K562 (cell line): ENCODE measurements around the gene PRR11. TPM values are rescaled to one million over a fixed set of nuclear protein-coding genes. Genes with fewer than 3 reads are reported as not detected.

Experiments
- ADNP ChIP-seq: fragments of 200-800 bp; sonication (Bioruptor generic); IDR thresholded peaks from 2 replicates; pipeline ENCODE4 v1.6.1; 2016; ENCODE audit warnings: missing genetic modification characterization, missing compliant biosample characterization
- CUX1 ChIP-seq: fragments of 200-800 bp; sonication (Bioruptor generic); IDR thresholded peaks from 2 replicates; pipeline ENCODE4 v1.6.1; 2016; ENCODE audit warnings: missing genetic modification characterization, missing compliant biosample characterization
- E2F3 ChIP-seq: fragments of 250-450 bp; sonication (Bioruptor Pico); IDR thresholded peaks from 2 replicates; pipeline ENCODE4 v1.4.0; 2020; ENCODE audit warnings: mild to moderate bottlenecking
- L3MBTL2 ChIP-seq: fragments of 450-650 bp; IDR thresholded peaks from 2 replicates; pipeline ENCODE4 v1.6.1; 2016; ENCODE audit warnings: mild to moderate bottlenecking, moderate library complexity
- NFATC3 ChIP-seq: fragments of 450-650 bp; IDR thresholded peaks from 2 replicates; pipeline ENCODE4 v1.6.1; 2017; ENCODE audit warnings: mild to moderate bottlenecking
- PML ChIP-seq: IDR thresholded peaks from 2 replicates; pipeline ENCODE4 v1.6.1; 2012; ENCODE audit warnings: low read length, inconsistent platforms
- PTTG1 ChIP-seq: fragments of 450-650 bp; IDR thresholded peaks from 2 replicates; pipeline ENCODE4 v1.6.1; 2016; ENCODE audit warnings: low read depth, mild to moderate bottlenecking, missing genetic modification characterization, missing compliant biosample characterization
- SIRT6 ChIP-seq: IDR thresholded peaks from one replicate; pipeline ENCODE4 v1.6.1; 2012; ENCODE audit warnings: low read depth, mild to moderate bottlenecking, control low read depth, inconsistent platforms, low read length, moderate library complexity
- SMAD3 ChIP-seq: fragments of 450-650 bp; formaldehyde crosslinking; conservative IDR thresholded peaks from 2 replicates; pipeline ENCODE4 v1.4.0; 2020; ENCODE audit warnings: mild to moderate bottlenecking
- THAP7 ChIP-seq: fragments of 250-450 bp; sonication (Bioruptor Pico); IDR thresholded peaks from 2 replicates; pipeline ENCODE4 v1.5.0; 2021
- ZNF561 ChIP-seq: fragments of 450-650 bp; formaldehyde crosslinking; conservative IDR thresholded peaks from 2 replicates; pipeline ENCODE4 v1.4.0; 2020; ENCODE audit warnings: mild to moderate bottlenecking, moderate library complexity
- polyA plus RNA-seq, 8 experiments: library from polyadenylated mRNA; depleted of rRNA in 4 of 8; stranded (reverse) in 5 of 8; unstranded in 3 of 8; fragments of >200 nt; fragmentation: Nextera tagmentation in 2 of 8; fragmentation: Illumina TruSeq in 1 of 8; extraction: Ambion mirVana in 2 of 8; extraction: Trizol in 1 of 8; gene quantifications; 2 replicates each; pipeline versions ENCODE4 v1.2.1 to v1.2.3, GENCODE V29; 2011 to 2014; ENCODE audit warnings: inconsistent platforms in 1 of 8, missing spikeins in 1 of 8
- total RNA-seq, 7 experiments: library from RNA; depleted of rRNA in 6 of 7; stranded (reverse); fragments of >200 nt in 6 of 7; fragmentation: Illumina TruSeq in 2 of 7; extraction: Trizol in 2 of 7; gene quantifications; 2 replicates each; pipeline versions ENCODE4 v1.2.1 to v1.2.3, GENCODE V29; 2011 to 2021; ENCODE audit warnings: low replicate concordance in 1 of 7
- TF ChIP-seq, protein P1 (sequence below): fragments of 200-800 bp; sonication (Bioruptor generic); IDR thresholded peaks from 2 replicates; pipeline ENCODE4 v1.6.1; 2017; ENCODE audit warnings: missing genetic modification characterization, missing compliant biosample characterization
- TF ChIP-seq, protein P2 (sequence below), 2 experiments: fragments of 250-450 bp in 1 of 2; fragments of 450-650 bp in 1 of 2; sonication (Bioruptor Pico) in 1 of 2; IDR thresholded peaks; 2 replicates each; pipeline versions ENCODE4 v1.6.1 to v1.8.0; 2016 to 2021; ENCODE audit warnings: mild to moderate bottlenecking in 2 of 2, moderate library complexity in 2 of 2, missing compliant biosample characterization in 1 of 2, missing genetic modification characterization in 1 of 2
- TF ChIP-seq, protein P3 (sequence below), 2 experiments: IDR thresholded peaks; 2 replicates each; pipeline ENCODE4 v1.6.1; 2012; ENCODE audit warnings: improper control_type of control experiment in 2 of 2, low read depth in 2 of 2, low read length in 2 of 2, borderline replicate concordance in 1 of 2

Gene PRR11
- total and polyA plus RNA-seq, 9 of the 15 experiments (the other 6 are each of a cell fraction or from before 2014, with no cell fraction given), result 13.3 to 75.2 (median 46.4) TPM

- TF ChIP-seq, protein P1, sequence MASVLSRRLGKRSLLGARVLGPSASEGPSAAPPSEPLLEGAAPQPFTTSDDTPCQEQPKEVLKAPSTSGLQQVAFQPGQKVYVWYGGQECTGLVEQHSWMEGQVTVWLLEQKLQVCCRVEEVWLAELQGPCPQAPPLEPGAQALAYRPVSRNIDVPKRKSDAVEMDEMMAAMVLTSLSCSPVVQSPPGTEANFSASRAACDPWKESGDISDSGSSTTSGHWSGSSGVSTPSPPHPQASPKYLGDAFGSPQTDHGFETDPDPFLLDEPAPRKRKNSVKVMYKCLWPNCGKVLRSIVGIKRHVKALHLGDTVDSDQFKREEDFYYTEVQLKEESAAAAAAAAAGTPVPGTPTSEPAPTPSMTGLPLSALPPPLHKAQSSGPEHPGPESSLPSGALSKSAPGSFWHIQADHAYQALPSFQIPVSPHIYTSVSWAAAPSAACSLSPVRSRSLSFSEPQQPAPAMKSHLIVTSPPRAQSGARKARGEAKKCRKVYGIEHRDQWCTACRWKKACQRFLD (CRISPR knock-in tag), result peak; percentile 60
- TF ChIP-seq ZNF561 (no peak), SMAD3 (CRISPR knock-in tag) (no peak), CUX1 (CRISPR knock-in tag) (no peak), PTTG1 (no peak), PML (peak; percentile 63), L3MBTL2 (peak; percentile 28; the same call in 1 of the 2 replicates), SIRT6 (no peak), E2F3 (peak; percentile 67), THAP7 (CRISPR knock-in tag) (no peak), ADNP (no peak), NFATC3 (no peak)
- TF ChIP-seq, protein P2, sequence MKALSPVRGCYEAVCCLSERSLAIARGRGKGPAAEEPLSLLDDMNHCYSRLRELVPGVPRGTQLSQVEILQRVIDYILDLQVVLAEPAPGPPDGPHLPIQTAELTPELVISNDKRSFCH (CRISPR knock-in tag; IDR thresholded peaks at IDR 0.05), result no peak
- TF ChIP-seq, protein P2 (tag; IDR thresholded peaks at IDR 0.05), result no peak
- TF ChIP-seq, protein P3, sequence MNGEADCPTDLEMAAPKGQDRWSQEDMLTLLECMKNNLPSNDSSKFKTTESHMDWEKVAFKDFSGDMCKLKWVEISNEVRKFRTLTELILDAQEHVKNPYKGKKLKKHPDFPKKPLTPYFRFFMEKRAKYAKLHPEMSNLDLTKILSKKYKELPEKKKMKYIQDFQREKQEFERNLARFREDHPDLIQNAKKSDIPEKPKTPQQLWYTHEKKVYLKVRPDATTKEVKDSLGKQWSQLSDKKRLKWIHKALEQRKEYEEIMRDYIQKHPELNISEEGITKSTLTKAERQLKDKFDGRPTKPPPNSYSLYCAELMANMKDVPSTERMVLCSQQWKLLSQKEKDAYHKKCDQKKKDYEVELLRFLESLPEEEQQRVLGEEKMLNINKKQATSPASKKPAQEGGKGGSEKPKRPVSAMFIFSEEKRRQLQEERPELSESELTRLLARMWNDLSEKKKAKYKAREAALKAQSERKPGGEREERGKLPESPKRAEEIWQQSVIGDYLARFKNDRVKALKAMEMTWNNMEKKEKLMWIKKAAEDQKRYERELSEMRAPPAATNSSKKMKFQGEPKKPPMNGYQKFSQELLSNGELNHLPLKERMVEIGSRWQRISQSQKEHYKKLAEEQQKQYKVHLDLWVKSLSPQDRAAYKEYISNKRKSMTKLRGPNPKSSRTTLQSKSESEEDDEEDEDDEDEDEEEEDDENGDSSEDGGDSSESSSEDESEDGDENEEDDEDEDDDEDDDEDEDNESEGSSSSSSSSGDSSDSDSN (IDR thresholded peaks at IDR 0.05; ENCODE audit: borderline replicate concordance in 1 of 2, low read depth in 2 of 2, low read length in 2 of 2), result no peak
Observed at GRCh38 chr17:59155439-59156177, at the start of gene PRR11 (continued).
